Stomach (tissue), 9 donors: Measurements from ENCODE around the gene DGCR8. TPM values are rescaled to one million over a fixed set of nuclear protein-coding genes. Genes with fewer than 3 reads are reported as not detected.

Source experiments
- DNase-seq, 2 donors: peaks; one replicate each; pipeline versions ENCODE4 v3.0.0 to v3.0.0-alpha.2; 2013 to 2019
- H3K27ac ChIP-seq, 5 donors: fragments of 200-600 bp in 4 of 5; sonication (generic) in 4 of 5; one replicate each; pipeline ENCODE4 v1.5.1; 2013 to 2019; ENCODE audit warnings: mild to moderate bottlenecking in 1 of 5, moderate library complexity in 1 of 5
- H3K27me3 ChIP-seq, 3 donors: fragments of 200-600 bp; sonication (generic); one replicate each; pipeline ENCODE4 v1.5.1; 2017 to 2019; ENCODE audit warnings: mixed run types in 1 of 3
- H3K36me3 ChIP-seq, 4 donors: fragments of 200-600 bp; sonication (generic); 1 replicate in 3 of 4; 2 replicates in 1 of 4; pipeline ENCODE4 v1.5.1; 2016 to 2019
- H3K4me1 ChIP-seq, 4 donors: fragments of 200-600 bp; sonication (generic); one replicate each; pipeline ENCODE4 v1.5.1; 2016 to 2019
- H3K4me3 ChIP-seq, 4 donors: fragments of 200-600 bp; sonication (generic) in 3 of 4; one replicate each; pipeline ENCODE4 v1.5.1; 2016 to 2019; ENCODE audit warnings: mild to moderate bottlenecking in 1 of 4
- H3K9me3 ChIP-seq, 4 donors: fragments of 200-600 bp; sonication (generic); one replicate each; pipeline ENCODE4 v1.5.1; 2016 to 2019
- CTCF ChIP-seq, 7 experiments: fragments of 450-650 bp in 4 of 7; fragments of 200-600 bp in 3 of 7; sonication (generic) in 3 of 7; IDR thresholded peaks; one replicate each; pipeline ENCODE4 v1.5.1; 2016 to 2019; ENCODE audit warnings: antibody characterized with exemption in 7 of 7, control low read depth in 2 of 7, mild to moderate bottlenecking in 1 of 7
- EP300 ChIP-seq: sonication (generic); formaldehyde crosslinking; IDR thresholded peaks from one replicate; pipeline ENCODE4 v1.6.1; 2017; ENCODE audit warnings: antibody characterized with exemption
- POLR2A ChIP-seq, 4 donors: fragments of 450-650 bp; IDR thresholded peaks; one replicate each; pipeline ENCODE4 v1.6.1; 2016; ENCODE audit warnings: antibody characterized with exemption in 4 of 4, control low read depth in 2 of 4, mild to moderate bottlenecking in 1 of 4, moderate library complexity in 1 of 4
- POLR2AphosphoS5 ChIP-seq, 3 donors: sonication (generic); formaldehyde crosslinking; IDR thresholded peaks; one replicate each; pipeline ENCODE4 v1.6.1; 2016; ENCODE audit warnings: antibody characterized with exemption in 3 of 3
- WGBS, 5 donors: extraction: QIAGEN DNeasy Blood & Tissue Kit in 3 of 5; methylation state at CpG; one replicate each; pipeline versions ENCODE4 v1.1.5 to v1.1.7; 2013 to 2018; 5-methylcytosine and 5-hydroxymethylcytosine counted together
- intact Hi-C: fragments of 100-400 bp; cut with DNase I; formaldehyde crosslinking; loops from one replicate; pipeline ENCODE4 v1.15.1; 2023; ENCODE audit warnings: low total_unique reads
- polyA plus RNA-seq, 3 donors: library from polyadenylated mRNA; stranded (reverse); fragments of 200-250 nt; gene quantifications; one replicate each; pipeline ENCODE4 v1.2.3, GENCODE V29; 2013
- total RNA-seq, 5 donors: library from RNA; depleted of rRNA; stranded (reverse); fragments of >200 nt; gene quantifications; one replicate each; pipeline versions ENCODE4 v1.1.0 to v1.2.3, GENCODE V29; 2014 to 2016
- donor health status: healthy with polysubstance abuse.
- donor health status: Bipolar disorder and iron deficiency.
- donor health status: healthy.

The DGCR8 gene
- total and polyA plus RNA-seq, 8 donors, result 7.8 to 55.4 (median 30.6) TPM

GRCh38 chr22:20036535-20037392, 43.3 kb upstream of the DGCR8 start:
- DNase-seq, result no peak
- no peaks in the 10 kb centered on the region for H3K27me3 ChIP-seq
- no peaks in the 10 kb centered on the region for H3K9me3 ChIP-seq
- 94 to 97% (median 95%) methylated on average over 25 of the region's 25 CpGs for WGBS, 5 donors
- no peak overlapping the region for H3K4me3 ChIP-seq
- H3K27ac ChIP-seq, result no peak overlapping the region
- intact Hi-C loops, result no loop called here
- peaks cover 12 to 56% (median 54%) of the 10 kb centered on the region in 4 donors for H3K36me3 ChIP-seq
- peaks cover 8 to 35% (median 25%) of the 10 kb centered on the region in 4 donors for H3K4me1 ChIP-seq
- TF ChIP-seq POLR2A (IDR thresholded peaks at IDR 0.05), result no peak
- no peak for TF ChIP-seq CTCF (IDR thresholded peaks at IDR 0.05)
- no peak for TF ChIP-seq POLR2AphosphoS5 (IDR thresholded peaks at IDR 0.05)
- TF ChIP-seq EP300, result no peak

GRCh38 chr22:20037419-20037818, 42.6 kb upstream of the DGCR8 start:
- 57 to 86% (median 80%) methylated on average over 3 of the region's 3 CpGs for WGBS, 5 donors
- H3K27ac ChIP-seq, result no peak overlapping the region
- H3K36me3 ChIP-seq, result peaks cover 12 to 60% (median 57%) of the 10 kb centered on the region in 4 donors
- no peaks in the 10 kb centered on the region for H3K9me3 ChIP-seq
- DNase-seq, result no peak
- H3K4me1 ChIP-seq, result peaks cover 8 to 29% (median 19%) of the 10 kb centered on the region in 4 donors
- intact Hi-C loops, result no loop called here
- H3K4me3 ChIP-seq, result no peak overlapping the region
- no peaks in the 10 kb centered on the region for H3K27me3 ChIP-seq
- TF ChIP-seq POLR2AphosphoS5 (IDR thresholded peaks at IDR 0.05) (no peak), CTCF (IDR thresholded peaks at IDR 0.05) (no peak), POLR2A (IDR thresholded peaks at IDR 0.05) (no peak), EP300 (no peak)

- H3K9me3 ChIP-seq, result no peaks in the 10 kb centered on the region
- H3K4me1 ChIP-seq, result peaks cover 0 to 17% (median 8%) of the 10 kb centered on the region in 4 donors
- no peak overlapping the region for H3K27ac ChIP-seq
- H3K36me3 ChIP-seq, result peaks cover 21 to 71% (median 69%) of the 10 kb centered on the region in 4 donors
- DNase-seq, result no peak
- TF ChIP-seq CTCF (IDR thresholded peaks at IDR 0.05) (no peak), EP300 (no peak), POLR2A (IDR thresholded peaks at IDR 0.05) (no peak), POLR2AphosphoS5 (IDR thresholded peaks at IDR 0.05) (no peak)
- WGBS, 5 donors, result 86 to 93% (median 89%) methylated on average over 7 of the region's 7 CpGs
- H3K4me3 ChIP-seq, result no peak overlapping the region
- no peaks in the 10 kb centered on the region for H3K27me3 ChIP-seq
- intact Hi-C loops, result no loop called here
Measured at GRCh38 chr22:20038574-20038973, 41.5 kb upstream of the DGCR8 start.

GRCh38 chr22:20039683-20040325, 40.2 kb upstream of the DGCR8 start:
- H3K36me3 ChIP-seq, result peaks cover 32 to 84% (median 81%) of the 10 kb centered on the region in 4 donors
- WGBS, 5 donors, result 71 to 94% (median 90%) methylated on average over 4 to 9 of the region's 9 CpGs
- DNase-seq, result no peak

More at GRCh38 chr22:20039683-20040325, 40.2 kb upstream of the DGCR8 start:
- TF ChIP-seq CTCF (IDR thresholded peaks at IDR 0.05), result no peak
- no peak for TF ChIP-seq EP300
- TF ChIP-seq POLR2A (IDR thresholded peaks at IDR 0.05), result no peak
- no peak for TF ChIP-seq POLR2AphosphoS5 (IDR thresholded peaks at IDR 0.05)
- intact Hi-C loops, result no loop called here
- H3K27ac ChIP-seq, result no peak overlapping the region
- no peak overlapping the region for H3K4me3 ChIP-seq
- H3K27me3 ChIP-seq, result no peaks in the 10 kb centered on the region
- H3K9me3 ChIP-seq, result no peaks in the 10 kb centered on the region
- H3K4me1 ChIP-seq, result peaks cover 0 to 11% (median 4%) of the 10 kb centered on the region in 4 donors
